NCI-H2107 (cell line): ENCODE data around the gene RTBDN.
"Not testable (repeated sequence)": the region's sequence is repeated elsewhere in the genome, so short reads cannot be mapped to it uniquely, and the experiment has no call there.

ENCODE experiments used
- DNase-seq: peaks from one replicate; lab custom pipeline; 2025; lab: John Stamatoyannopoulos, UW

The RTBDN gene

GRCh38 chr19:12817810-12818209 is 16.6 kb downstream of the RTBDN start:
- DNase-seq: not testable (repeated sequence)

GRCh38 chr19:12817188-12817587 is 17.2 kb downstream of the RTBDN start:
- DNase-seq: not testable (repeated sequence)

GRCh38 chr19:12815088-12815487 is 19.3 kb downstream of the RTBDN start:
- DNase-seq: no peak

GRCh38 chr19:12806242-12807081 is 27.9 kb downstream of the RTBDN start, which contains the start of gene RNASEH2A:
TSS of gene RNASEH2A (plus strand) at chr19:12806584. CDS start at chr19:12806674, 90 bp downstream.
- peak; percentile 84 for DNase-seq

GRCh38 chr19:12804051-12804450 is 30.3 kb downstream of the RTBDN start:
- DNase-seq: no peak

- no peak for DNase-seq
These were observed 31.9 kb downstream of the RTBDN start for GRCh38 chr19:12802267-12803106.

GRCh38 chr19:12801466-12802266 is 32.7 kb downstream of the RTBDN start, which contains the start of the genes PRDX2 and THSD8:
TSS of gene PRDX2 (minus strand) at chr19:12801800. CDS start at chr19:12801261, 539 bp downstream.
TSS of gene THSD8 (plus strand) at chr19:12802069. CDS start at chr19:12802072, 3 bp downstream.
- peak; percentile 79 for DNase-seq

GRCh38 chr19:12800923-12801465 is 33.4 kb downstream of the RTBDN start:
- no peak for DNase-seq

GRCh38 chr19:12800466-12800770 is 34.0 kb downstream of the RTBDN start:
- DNase-seq: no peak

GRCh38 chr19:12799742-12800465 is 34.5 kb downstream of the RTBDN start:
- no peak for DNase-seq

GRCh38 chr19:12797607-12798006 is 36.8 kb downstream of the RTBDN start:
- not testable (repeated sequence) for DNase-seq

GRCh38 chr19:12797141-12797587 is 37.2 kb downstream of the RTBDN start:
- DNase-seq: no peak

- peak; percentile 64 for DNase-seq
These were observed 38.0 kb downstream of the RTBDN start for GRCh38 chr19:12796146-12797071.

GRCh38 chr19:12794971-12795381 is 39.4 kb downstream of the RTBDN start:
- DNase-seq: no peak

- no peak for DNase-seq
These were observed 40.0 kb downstream of the RTBDN start for GRCh38 chr19:12794196-12794941.

GRCh38 chr19:12793290-12794195 is 40.8 kb downstream of the RTBDN start:
- peak; percentile 79 for DNase-seq

- no peak for DNase-seq
These were observed 41.5 kb downstream of the RTBDN start for GRCh38 chr19:12792853-12793289.
